ENCODE data around the gene TIPIN.

The TIPIN gene

GRCh38 chr15:66302489-66303278, 53.8 kb downstream of the TIPIN start:
- DNase-seq (ENCODE audit: low read depth in 2 of 2), result no peak

- DNase-seq (ENCODE audit: low read depth in 2 of 2), result no peak
These were observed 57.7 kb downstream of the TIPIN start for GRCh38 chr15:66298803-66299251.

- no peak for DNase-seq (ENCODE audit: low read depth in 2 of 2)
These were observed 60.3 kb downstream of the TIPIN start for GRCh38 chr15:66296186-66296585.

- no peak for DNase-seq (ENCODE audit: low read depth in 2 of 2)
These were observed 61.6 kb downstream of the TIPIN start for GRCh38 chr15:66294932-66295235.

- no peak for DNase-seq (ENCODE audit: low read depth in 2 of 2)
These were observed 62.1 kb downstream of the TIPIN start for GRCh38 chr15:66294157-66294931.

GRCh38 chr15:66293419-66294156, 62.9 kb downstream of the TIPIN start, which contains the start of gene DIS3L:
TSS of gene DIS3L (plus strand) at chr15:66293568. CDS start at chr15:66293597, 29 bp downstream.
- peak; percentile 37 to 57 for DNase-seq (ENCODE audit: low read depth in 2 of 2)

GRCh38 chr15:66292571-66293418, 63.7 kb downstream of the TIPIN start:
- no peak for DNase-seq (ENCODE audit: low read depth in 2 of 2)

GRCh38 chr15:66291816-66292570, 64.5 kb downstream of the TIPIN start:
- DNase-seq (ENCODE audit: low read depth in 2 of 2), result no peak

- DNase-seq (ENCODE audit: low read depth in 2 of 2), result no peak
These were observed 66.0 kb downstream of the TIPIN start for GRCh38 chr15:66290518-66290917.

- DNase-seq (ENCODE audit: low read depth in 2 of 2), result no peak
These were observed 66.5 kb downstream of the TIPIN start for GRCh38 chr15:66290007-66290406.

- no peak for DNase-seq (ENCODE audit: low read depth in 2 of 2)
These were observed 67.8 kb downstream of the TIPIN start for GRCh38 chr15:66288551-66289185.

GRCh38 chr15:66288093-66288492, 68.4 kb downstream of the TIPIN start:
- no peak for DNase-seq (ENCODE audit: low read depth in 2 of 2)

GRCh38 chr15:66287461-66288057, 68.9 kb downstream of the TIPIN start:
- DNase-seq (ENCODE audit: low read depth in 2 of 2), result no peak
